ENCODE data around the gene ZBTB7B. TPM values are rescaled to one million over a fixed set of nuclear protein-coding genes. Genes with fewer than 3 reads are reported as not detected.

ZBTB7B gene
- total RNA-seq, 1 experiment from 2014 or later, result 38.3 TPM

DNA sequence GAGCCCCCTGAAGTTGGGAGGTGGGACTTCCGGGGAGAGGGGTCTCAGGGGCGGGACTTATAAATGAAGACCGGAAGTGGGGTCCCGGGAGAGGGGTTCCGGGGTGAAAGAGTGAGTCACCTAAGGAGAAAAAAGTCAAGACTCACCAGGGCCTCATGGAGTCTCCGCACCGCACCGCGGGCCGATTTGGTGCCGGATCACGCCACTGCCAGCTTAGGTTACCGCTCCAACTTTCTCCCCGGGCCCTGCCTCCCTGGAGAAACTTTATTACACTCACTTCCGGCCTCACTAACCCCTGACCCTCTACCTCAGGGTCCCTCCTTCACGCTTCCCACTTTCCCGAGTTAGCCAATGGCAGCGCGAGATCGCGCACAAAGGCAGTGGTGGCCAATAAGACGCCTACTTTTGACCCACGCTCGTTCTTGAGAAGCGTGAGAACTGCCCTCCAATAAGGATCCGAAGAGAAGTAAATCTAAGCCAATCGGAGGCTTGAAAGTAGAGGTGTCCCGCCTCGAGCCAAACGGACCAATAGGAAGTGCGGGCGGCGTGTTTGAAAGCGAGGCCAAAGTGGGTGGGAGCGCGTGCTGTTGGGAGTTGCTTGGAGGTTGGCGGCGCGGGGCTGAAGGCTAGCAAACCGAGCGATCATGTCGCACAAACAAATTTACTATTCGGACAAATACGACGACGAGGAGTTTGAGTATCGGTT, 28.3 kb upstream of the ZBTB7B start, which contains the start of gene CKS1B:
Gene CKS1B (plus strand): TSS at position 580 of the 706 bp plus-strand sequence. CDS start 65 bp downstream, at position 645.
- H2BK15ac ChIP-seq (ENCODE audit: low read depth, low read length), result no peak within 1 kb of the TSS
- H3K56ac ChIP-seq (ENCODE audit: insufficient read length, low read depth, low read length), result peak within 1 kb of the TSS; percentile 15
- no peak within 1 kb of the TSS for H3T11ph ChIP-seq (ENCODE audit: low read length)
- peak within 1 kb of the TSS; percentile 75; the same call in 1 of the 2 replicates for H3K14ac ChIP-seq (ENCODE audit: insufficient read depth, low read length)
- peak within 1 kb of the TSS; percentile 87 for H3K4me2 ChIP-seq (ENCODE audit: insufficient read depth, insufficient read length, low read length)
- H3K23me2 ChIP-seq (ENCODE audit: insufficient read length, low read depth, low read length, poor library complexity, severe bottlenecking), result peaks cover 38% of the 10 kb centered on the region
- H2AFZ ChIP-seq (ENCODE audit: low read length), result no peak within 1 kb of the TSS
- no peak within 1 kb of the TSS for H3K23ac ChIP-seq (ENCODE audit: insufficient read length, low read depth, low read length)
- H3K79me2 ChIP-seq (ENCODE audit: insufficient read depth, low read length), result peaks cover 31% of the 10 kb centered on the region
- peak within 1 kb of the TSS; percentile 93 for H3K9ac ChIP-seq (ENCODE audit: extremely low read depth, insufficient read length, low read length)
- H4K91ac ChIP-seq (ENCODE audit: insufficient read length, low read depth, low read length), result no peak within 1 kb of the TSS
- peak within 1 kb of the TSS; percentile 81 for H3K18ac ChIP-seq (ENCODE audit: insufficient read length, low read depth, low read length)
- no peak within 1 kb of the TSS for H2BK20ac ChIP-seq (ENCODE audit: low read depth, low read length, poor library complexity, severe bottlenecking)
- no peak within 1 kb of the TSS for H2AK5ac ChIP-seq (ENCODE audit: insufficient read length, low read length)
- H3K4me3 Mint-ChIP-seq, result no peak within 1 kb of the TSS
- no peak within 1 kb of the TSS for H3K4ac ChIP-seq (ENCODE audit: low read depth, low read length)
- no peaks in the 10 kb centered on the region for H3K9me3 ChIP-seq (ENCODE audit: control insufficient read depth, low read depth, low read length)
- H4K20me1 ChIP-seq (ENCODE audit: control insufficient read depth, insufficient read depth, insufficient read length), result no peaks in the 10 kb centered on the region
- no peak within 1 kb of the TSS for H2BK120ac ChIP-seq (ENCODE audit: low read depth, low read length, poor library complexity, severe bottlenecking)
- H3K36me3 Mint-ChIP-seq (ENCODE audit: insufficient read depth in 1 of 3, low read depth in 3 of 3), result peaks cover 12 to 30% (median 21%) of the 10 kb centered on the region in 3 experiments; a peak in 6 of 7 replicates
- WGBS (ENCODE audit: extremely low coverage, insufficient read length, low lambda C conversion rate), result no CpG with 5 or more reads among the region's 47 CpGs
- no peak within 1 kb of the TSS for H4K5ac ChIP-seq (ENCODE audit: insufficient read length, low read depth, low read length)
- no peak within 1 kb of the TSS for H2BK12ac ChIP-seq (ENCODE audit: insufficient read length, low read depth, low read length)
- H3K79me1 ChIP-seq (ENCODE audit: insufficient read depth, low read depth, low read length, poor library complexity, severe bottlenecking), result no peaks in the 10 kb centered on the region
- H3K27ac Mint-ChIP-seq, result no peak within 1 kb of the TSS
- peak within 1 kb of the TSS; percentile 97 for H3K27ac ChIP-seq (ENCODE audit: insufficient read length, low read depth, low read length)
- no peaks in the 10 kb centered on the region for H3K27me3 ChIP-seq (ENCODE audit: insufficient read depth, low read length)
- no peaks in the 10 kb centered on the region for H3K9me3 Mint-ChIP-seq
- peaks cover 4% of the 10 kb centered on the region; the same call in 1 of the 2 replicates for H3K4me1 ChIP-seq (ENCODE audit: insufficient read depth, low read length)
- TF ChIP-seq, protein P1, sequence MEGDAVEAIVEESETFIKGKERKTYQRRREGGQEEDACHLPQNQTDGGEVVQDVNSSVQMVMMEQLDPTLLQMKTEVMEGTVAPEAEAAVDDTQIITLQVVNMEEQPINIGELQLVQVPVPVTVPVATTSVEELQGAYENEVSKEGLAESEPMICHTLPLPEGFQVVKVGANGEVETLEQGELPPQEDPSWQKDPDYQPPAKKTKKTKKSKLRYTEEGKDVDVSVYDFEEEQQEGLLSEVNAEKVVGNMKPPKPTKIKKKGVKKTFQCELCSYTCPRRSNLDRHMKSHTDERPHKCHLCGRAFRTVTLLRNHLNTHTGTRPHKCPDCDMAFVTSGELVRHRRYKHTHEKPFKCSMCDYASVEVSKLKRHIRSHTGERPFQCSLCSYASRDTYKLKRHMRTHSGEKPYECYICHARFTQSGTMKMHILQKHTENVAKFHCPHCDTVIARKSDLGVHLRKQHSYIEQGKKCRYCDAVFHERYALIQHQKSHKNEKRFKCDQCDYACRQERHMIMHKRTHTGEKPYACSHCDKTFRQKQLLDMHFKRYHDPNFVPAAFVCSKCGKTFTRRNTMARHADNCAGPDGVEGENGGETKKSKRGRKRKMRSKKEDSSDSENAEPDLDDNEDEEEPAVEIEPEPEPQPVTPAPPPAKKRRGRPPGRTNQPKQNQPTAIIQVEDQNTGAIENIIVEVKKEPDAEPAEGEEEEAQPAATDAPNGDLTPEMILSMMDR (conservative IDR thresholded peaks at IDR 0.05), result no peak
- no peak within 1 kb of the TSS for H2BK5ac ChIP-seq (ENCODE audit: insufficient read length, low read length)
- peak; percentile 99 for DNase-seq
- no peak within 1 kb of the TSS for H4K8ac ChIP-seq (replicated peaks; ENCODE audit: insufficient read length, low read depth, low read length)
- no peaks in the 10 kb centered on the region for H3K27me3 Mint-ChIP-seq (ENCODE audit: low read depth)
- H3K4me1 Mint-ChIP-seq, result peaks cover 31 to 33% of the 10 kb centered on the region in 2 experiments
